Measurements from ENCODE around the gene CHERP. TPM values are rescaled to one million over a fixed set of nuclear protein-coding genes. Genes with fewer than 3 reads are reported as not detected.

The CHERP gene
- total RNA-seq, 2 experiments from 2014 or later = 15.6 to 87.2 TPM

DNA sequence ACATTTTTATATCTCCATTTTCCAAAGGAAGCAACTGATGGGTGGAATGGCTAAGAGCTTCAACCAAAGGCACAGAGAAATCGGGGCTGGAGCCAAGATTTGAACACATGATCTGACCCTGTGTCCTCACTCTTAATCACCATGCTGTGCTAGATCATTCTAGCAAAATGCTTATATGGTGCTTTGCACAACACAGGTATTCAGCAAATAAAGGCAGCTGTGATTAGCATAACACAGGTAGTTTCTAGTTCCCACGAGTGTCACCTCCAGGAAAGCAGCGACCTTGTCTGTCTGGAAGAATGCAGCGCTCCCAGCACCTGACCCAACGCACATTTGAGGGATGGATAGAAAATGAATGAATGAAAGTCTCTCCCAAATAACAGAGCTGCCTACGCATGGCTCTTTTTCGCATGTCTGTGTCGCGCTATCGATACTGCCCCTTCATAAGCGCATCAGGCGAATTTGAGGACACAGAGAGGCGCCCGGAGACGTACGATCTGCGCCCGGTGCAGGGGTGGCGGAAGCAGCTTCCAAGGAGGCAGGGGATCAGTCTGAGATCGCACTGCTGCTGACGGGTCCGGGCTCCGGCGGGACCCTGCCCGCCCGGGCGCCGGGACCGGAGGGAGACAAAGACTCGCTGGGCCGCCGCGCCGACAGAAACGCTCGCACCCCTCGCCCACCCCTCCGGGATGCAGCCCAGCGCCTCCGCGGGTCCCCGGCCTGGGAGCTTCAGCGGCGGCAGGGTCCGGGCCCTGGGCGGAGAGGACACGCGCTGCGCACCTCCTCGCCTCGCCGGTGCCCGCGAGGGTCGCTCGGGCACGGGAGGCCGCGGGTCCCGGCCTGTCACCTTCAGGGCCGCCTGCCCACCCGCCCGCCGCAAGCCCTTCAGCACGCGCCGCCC, 71.1 kb downstream of the CHERP start:
- ChIA-PET CTCF (ENCODE audit: unreplicated experiment) (no interaction called here), POLR2A (interaction anchor here (1.5 kb wide), 1 partner anchor 29 kb away, joined by 3 read pairs; no protein-coding TSS in a partner anchor)
- Histone ChIP-seq H3K9me2 (ENCODE audit: insufficient read depth, low read length) (no peaks in the 10 kb centered on the region), H3K9me3 (ENCODE audit: low read length) (peaks cover 7% of the 10 kb centered on the region; the same call in 1 of the 2 replicates), H3K79me2 (ENCODE audit: insufficient read depth, low read depth, low read length) (peaks cover 52% of the 10 kb centered on the region), H4K20me1 (ENCODE audit: insufficient read depth, low read length) (peaks cover 11% of the 10 kb centered on the region; the same call in 1 of the 2 replicates), H2AFZ (ENCODE audit: low read length) (no peak overlapping the region), H3K27ac (ENCODE audit: low read depth, low read length, poor library complexity, severe bottlenecking) (peak overlapping the region; percentile 30), H3K36me3 (ENCODE audit: insufficient read depth, low read length) (peaks cover 4% of the 10 kb centered on the region; the same call in 1 of the 2 replicates), H3K4me1 (ENCODE audit: insufficient read depth, low read length, poor library complexity, severe bottlenecking) (peaks cover 47% of the 10 kb centered on the region), H3K4me2 (ENCODE audit: low read length) (peak overlapping the region; percentile 100), H3K4me3 (ENCODE audit: low read depth, low read length, poor library complexity, severe bottlenecking) (peak overlapping the region; percentile 98)
- BruUV-seq (replicated peaks) = TSS peak; percentile 56
- peak; percentile 51 for DNase-seq (ENCODE audit: low spot score)
- TF ChIP-seq CTCF (conservative IDR thresholded peaks at IDR 0.05; ENCODE audit: low read length) = no peak
- TF ChIP-seq EZH2phosphoT487 (IDR thresholded peaks at IDR 0.05; ENCODE audit: borderline replicate concordance, low read depth, low read length) = no peak
- intact Hi-C loops (cut with micrococcal nuclease; ENCODE audit: unreplicated experiment) = loop anchor here (1.0 kb wide), 1 partner anchor 26 kb away; no protein-coding TSS in a partner anchor

GRCh38 chr19:16470541-16470910, 71.7 kb downstream of the CHERP start:
- no peak overlapping the region for H2AFZ ChIP-seq (ENCODE audit: low read length)
- BruUV-seq (replicated peaks) = no TSS peak
- H3K9me2 ChIP-seq (ENCODE audit: insufficient read depth, low read length) = no peaks in the 10 kb centered on the region
- no peak for DNase-seq (ENCODE audit: low spot score)
- H4K20me1 ChIP-seq (ENCODE audit: insufficient read depth, low read length) = peaks cover 11% of the 10 kb centered on the region; the same call in 1 of the 2 replicates
- H3K4me2 ChIP-seq (ENCODE audit: low read length) = peak overlapping the region; percentile 100
- intact Hi-C loops (cut with micrococcal nuclease; ENCODE audit: unreplicated experiment) = no loop called here
- POLR2A ChIA-PET = interaction anchor here (1.5 kb wide), 1 partner anchor 29 kb away, joined by 3 read pairs; no protein-coding TSS in a partner anchor
- no peak overlapping the region for H3K27ac ChIP-seq (ENCODE audit: low read depth, low read length, poor library complexity, severe bottlenecking)
- H3K4me1 ChIP-seq (ENCODE audit: insufficient read depth, low read length, poor library complexity, severe bottlenecking) = peaks cover 47% of the 10 kb centered on the region
- TF ChIP-seq CTCF (conservative IDR thresholded peaks at IDR 0.05; ENCODE audit: low read length) (no peak), EZH2phosphoT487 (IDR thresholded peaks at IDR 0.05; ENCODE audit: borderline replicate concordance, low read depth, low read length) (no peak)
- H3K4me3 ChIP-seq (ENCODE audit: low read depth, low read length, poor library complexity, severe bottlenecking) = peak overlapping the region; percentile 98
- CTCF ChIA-PET (ENCODE audit: unreplicated experiment) = no interaction called here
- H3K36me3 ChIP-seq (ENCODE audit: insufficient read depth, low read length) = peaks cover 5% of the 10 kb centered on the region
- H3K79me2 ChIP-seq (ENCODE audit: insufficient read depth, low read depth, low read length) = peaks cover 59% of the 10 kb centered on the region
- H3K9me3 ChIP-seq (ENCODE audit: low read length) = peaks cover 7% of the 10 kb centered on the region; the same call in 1 of the 2 replicates

Small RNAs within 50 kb of the gene (small RNA-seq; reads per million reads assigned to genes)
- gene RN7SL146P = not detected

Other genes with a start within 250 kb of the CHERP start
- 4.5 and 8.6 TPM in 2 replicates for gene KLF2, start 217.6 kb downstream of the CHERP start, total RNA-seq (2014; rRNA removed; shearing (Covaris generic))
- 6.2 and 8.2 TPM in 2 replicates for gene KLF2, start 217.6 kb downstream of the CHERP start, total RNA-seq (2022)
- gene EPS15L1, start 70.5 kb downstream of the CHERP start, total RNA-seq (2014; rRNA removed; shearing (Covaris generic)) = 22.4 and 28.1 TPM in 2 replicates
- gene EPS15L1, start 70.5 kb downstream of the CHERP start, total RNA-seq (2022) = 67.0 and 67.1 TPM in 2 replicates
- not detected in 2 replicates for gene CALR3, start 46.3 kb downstream of the CHERP start, total RNA-seq (2014; rRNA removed; shearing (Covaris generic))
- gene CALR3, start 46.3 kb downstream of the CHERP start, total RNA-seq (2022) = not detected in 2 replicates
- 5.2 and 6.8 TPM in 2 replicates for gene C19orf44, start 46.0 kb downstream of the CHERP start, total RNA-seq (2014; rRNA removed; shearing (Covaris generic))
- 7.6 and 8.4 TPM in 2 replicates for gene C19orf44, start 46.0 kb downstream of the CHERP start, total RNA-seq (2022)
- gene SLC35E1, start 30.0 kb upstream of the CHERP start, total RNA-seq (2014; rRNA removed; shearing (Covaris generic)) = 17.3 and 21.1 TPM in 2 replicates
- gene SLC35E1, start 30.0 kb upstream of the CHERP start, total RNA-seq (2022) = 37.2 and 41.2 TPM in 2 replicates
- gene MED26, start 85.8 kb upstream of the CHERP start, total RNA-seq (2014; rRNA removed; shearing (Covaris generic)) = 17.2 and 19.4 TPM in 2 replicates
- gene MED26, start 85.8 kb upstream of the CHERP start, total RNA-seq (2022) = 26.8 and 27.1 TPM in 2 replicates
- 75.5 and 87.0 TPM in 2 replicates for gene SMIM7, start 117.7 kb upstream of the CHERP start, total RNA-seq (2014; rRNA removed; shearing (Covaris generic))
- gene SMIM7, start 117.7 kb upstream of the CHERP start, total RNA-seq (2022) = 96.3 and 104 TPM in 2 replicates
- gene TMEM38A, start 118.7 kb upstream of the CHERP start, total RNA-seq (2014; rRNA removed; shearing (Covaris generic)) = 10.3 and 20.4 TPM in 2 replicates
- 18.1 and 23.6 TPM in 2 replicates for gene TMEM38A, start 118.7 kb upstream of the CHERP start, total RNA-seq (2022)
- 0.05 and 0.09 TPM in 2 replicates for gene NWD1, start 177.4 kb upstream of the CHERP start, total RNA-seq (2014; rRNA removed; shearing (Covaris generic))
- 0.37 and 0.49 TPM in 2 replicates for gene NWD1, start 177.4 kb upstream of the CHERP start, total RNA-seq (2022)